Stimulated activated naive CD4-positive, alpha-beta T cell treated with Interleukin-2 at 50 U/mL for 16 hours (primary cell): ENCODE results near the gene NRXN2.

Experiments
- DNase-seq: peaks from one replicate; lab custom pipeline; 2025; lab: John Stamatoyannopoulos, UW

The NRXN2 gene

DNA sequence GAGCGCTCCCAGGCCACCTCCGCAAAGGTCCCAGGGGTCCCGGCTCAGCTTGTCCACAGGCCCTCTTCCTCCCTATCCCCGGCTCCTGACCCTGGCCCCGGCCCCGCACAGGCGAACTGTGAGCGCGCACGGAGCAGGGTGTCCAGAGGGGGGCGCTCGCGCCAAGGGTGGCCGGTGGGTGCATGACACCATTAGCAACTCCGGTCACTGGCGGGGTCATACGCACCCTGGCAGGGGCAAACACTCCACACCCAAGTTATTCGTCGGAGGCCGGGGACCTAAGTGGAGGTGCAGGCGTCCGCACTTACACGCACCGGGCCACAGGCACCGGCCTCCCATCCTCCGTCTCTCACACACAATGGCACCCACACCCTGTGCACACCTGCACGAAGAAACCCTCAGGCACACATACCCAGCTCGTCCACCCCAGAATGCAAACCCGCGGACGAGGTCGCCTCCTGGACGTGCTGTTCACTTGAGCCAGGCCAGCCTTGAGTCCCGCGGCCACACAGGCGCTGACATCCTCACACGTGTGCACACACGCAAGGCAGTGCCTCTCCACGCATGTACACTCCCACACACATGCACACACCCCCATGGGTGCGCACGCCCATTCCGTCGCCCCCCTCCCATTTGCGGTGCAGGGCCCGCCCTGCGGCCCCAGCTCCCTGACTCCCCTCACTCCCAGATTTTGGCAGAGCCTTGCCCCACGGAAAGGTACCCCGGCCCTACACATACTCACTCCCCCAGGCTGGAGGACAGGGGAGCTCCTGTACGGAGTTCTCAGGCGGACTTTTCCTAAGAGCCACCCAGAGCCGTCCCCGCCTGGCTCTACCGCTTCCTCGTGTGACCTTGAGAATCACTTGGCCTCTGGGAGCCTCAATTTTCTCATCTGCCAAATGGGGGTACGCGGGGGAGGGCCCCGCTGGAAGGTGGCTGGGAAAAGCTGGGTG, 20.9 kb upstream of the NRXN2 start, which contains the start of gene RASGRP2:
Gene RASGRP2 (minus strand): TSS at position 552 of the 953 bp plus-strand sequence. CDS start 1,276 bp downstream, outside the sequence.
- peak; percentile 69 for DNase-seq

DNA sequence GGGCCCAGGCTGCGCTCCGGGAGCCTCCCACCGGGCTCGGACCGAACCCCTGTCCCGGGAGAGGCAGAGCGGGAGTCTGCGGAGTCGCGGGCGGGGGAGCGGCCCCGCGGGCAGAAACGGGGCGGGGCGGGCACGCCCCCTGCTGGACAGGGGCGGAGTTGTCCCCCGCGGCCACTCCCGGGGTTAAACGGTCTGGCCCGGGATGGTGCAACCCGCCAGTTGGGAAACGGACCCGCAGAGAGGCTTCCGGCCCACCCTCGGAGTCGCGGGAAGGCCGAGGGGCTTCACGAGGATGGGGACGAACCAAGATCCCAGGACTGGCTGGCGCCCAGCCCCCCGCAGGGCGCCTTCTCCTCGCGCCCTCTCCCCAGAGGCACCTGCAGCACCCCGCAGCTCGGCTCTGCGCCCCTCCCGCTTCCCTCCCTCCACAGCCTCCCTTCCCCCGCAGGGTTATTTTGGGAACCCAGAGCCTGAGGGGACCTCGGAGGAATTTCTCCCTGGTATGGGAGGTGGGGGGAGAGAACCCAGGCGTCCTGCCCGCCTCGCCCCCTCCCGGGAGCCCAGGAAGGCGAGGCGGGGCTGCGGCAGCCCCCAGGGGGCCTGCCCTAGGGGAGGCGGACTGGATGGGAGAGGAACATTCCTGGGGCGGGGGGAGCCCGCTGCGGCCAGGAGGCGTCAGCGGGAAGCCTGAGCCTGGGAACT, 20.0 kb upstream of the NRXN2 start:
- DNase-seq: peak; percentile 60

DNA sequence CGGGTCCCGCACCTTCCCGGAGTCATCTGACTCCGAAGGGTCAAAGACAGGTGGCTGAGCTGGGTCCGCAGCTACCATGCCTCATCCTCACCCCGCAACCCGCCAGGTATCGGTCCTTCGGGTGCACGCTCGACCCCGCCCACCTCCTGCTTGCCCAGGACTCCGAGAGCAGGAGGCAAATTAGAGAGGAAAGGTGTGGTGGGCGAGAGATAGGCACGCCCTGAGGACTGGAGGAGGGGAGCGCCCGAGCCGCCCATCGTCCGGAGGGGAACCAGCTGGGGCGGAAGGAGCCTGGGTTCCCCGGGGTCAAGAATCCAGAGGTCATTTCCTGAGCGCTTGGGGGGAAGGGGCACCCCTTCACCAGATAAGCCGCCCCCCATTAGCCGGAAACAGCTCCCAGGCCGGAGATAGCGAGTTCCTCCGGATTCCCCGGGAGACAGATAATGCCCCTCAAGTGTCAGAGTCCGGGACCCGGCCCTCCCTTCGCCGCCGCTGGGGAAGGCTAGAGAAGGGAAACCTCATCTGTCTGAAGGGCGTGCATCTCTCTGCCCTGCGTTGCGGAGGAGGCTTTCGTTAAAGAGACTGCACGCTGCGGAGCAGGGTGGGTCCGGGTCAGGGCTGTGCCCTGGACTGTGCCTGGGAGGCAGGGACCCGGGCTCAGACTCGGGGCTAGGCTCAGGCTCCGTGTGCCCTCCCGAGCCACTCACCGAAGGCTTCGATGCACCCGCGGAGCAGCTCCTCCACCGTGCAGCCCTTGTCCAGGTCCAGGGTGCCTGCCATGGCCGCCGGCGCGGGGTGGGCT, 19.3 kb upstream of the NRXN2 start:
- peak; percentile 46 for DNase-seq

DNA sequence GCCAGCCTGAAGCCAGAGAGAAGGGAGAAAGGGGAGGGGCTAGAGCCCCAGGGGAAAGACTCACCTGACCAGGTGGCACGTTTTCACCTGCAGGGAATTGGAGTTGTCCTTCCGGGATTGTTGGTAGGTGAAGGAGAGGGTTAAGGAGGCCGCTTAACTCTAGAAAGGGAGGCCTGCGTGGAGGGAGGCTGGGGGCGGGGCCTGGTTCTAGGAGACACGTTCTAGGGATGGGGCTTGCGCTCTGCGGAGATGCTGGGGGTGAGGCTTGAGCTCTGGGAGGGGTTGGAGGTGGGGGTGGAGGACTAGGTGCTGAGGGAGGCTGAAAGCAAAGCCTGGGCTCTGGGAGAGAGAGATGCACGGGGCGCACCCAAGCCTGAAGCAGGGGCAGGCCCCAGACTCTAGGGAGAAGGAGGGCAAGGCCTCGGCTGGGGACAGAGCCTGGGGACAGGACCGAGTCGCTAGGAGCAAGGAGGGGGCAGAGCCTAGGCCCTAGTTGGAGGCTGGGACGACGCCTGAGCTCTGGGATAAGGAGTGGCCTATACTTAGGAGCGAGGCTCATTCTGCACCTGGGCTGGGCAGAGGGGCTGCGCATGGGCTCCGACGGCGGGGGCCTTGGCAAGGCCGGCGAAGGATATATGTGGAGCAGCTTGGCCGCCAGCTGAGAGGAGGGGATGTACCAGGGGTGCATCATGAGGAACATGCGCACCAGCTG, 18.5 kb upstream of the NRXN2 start:
- DNase-seq: no peak

DNA sequence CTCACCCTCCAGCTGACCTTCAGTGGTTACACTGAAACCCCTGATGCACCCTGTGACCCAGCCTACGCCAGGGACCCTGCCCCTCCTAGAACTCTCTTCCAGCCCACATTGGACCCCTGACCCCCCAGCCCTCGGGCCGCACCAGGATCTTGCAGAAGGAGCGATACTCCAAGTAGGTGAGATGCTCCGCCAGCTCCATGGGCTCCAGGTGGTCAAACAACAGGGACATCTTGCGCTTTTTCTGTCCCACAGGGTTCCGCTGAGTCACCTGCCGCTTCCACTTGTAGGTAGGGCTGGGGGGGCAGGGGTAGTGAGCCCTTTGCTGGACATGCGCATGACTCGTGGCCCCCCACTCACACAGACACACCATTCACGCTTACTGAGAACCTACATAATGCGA, 16.9 kb upstream of the NRXN2 start:
- DNase-seq: no peak

DNA sequence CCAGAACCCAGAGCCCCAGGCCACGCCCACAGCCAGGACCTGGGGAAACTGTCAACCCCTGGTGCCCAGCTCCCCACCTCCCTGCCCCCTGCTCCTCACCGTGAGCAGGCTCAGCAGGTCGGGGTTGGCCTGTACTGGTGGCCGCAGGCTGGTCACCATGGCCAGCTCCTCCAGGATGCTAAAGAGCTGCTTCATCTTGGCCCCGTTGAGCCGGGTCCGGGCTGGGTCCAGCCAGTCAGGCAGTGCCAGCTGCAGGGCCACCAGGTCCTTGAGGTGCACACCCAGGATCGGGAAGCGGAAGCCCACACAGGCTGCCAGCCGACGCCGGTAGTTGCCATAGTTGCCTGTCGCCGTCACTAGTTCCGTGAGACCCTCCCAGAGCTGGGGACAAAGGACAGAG, 13.7 kb upstream of the NRXN2 start:
- no peak for DNase-seq

DNA sequence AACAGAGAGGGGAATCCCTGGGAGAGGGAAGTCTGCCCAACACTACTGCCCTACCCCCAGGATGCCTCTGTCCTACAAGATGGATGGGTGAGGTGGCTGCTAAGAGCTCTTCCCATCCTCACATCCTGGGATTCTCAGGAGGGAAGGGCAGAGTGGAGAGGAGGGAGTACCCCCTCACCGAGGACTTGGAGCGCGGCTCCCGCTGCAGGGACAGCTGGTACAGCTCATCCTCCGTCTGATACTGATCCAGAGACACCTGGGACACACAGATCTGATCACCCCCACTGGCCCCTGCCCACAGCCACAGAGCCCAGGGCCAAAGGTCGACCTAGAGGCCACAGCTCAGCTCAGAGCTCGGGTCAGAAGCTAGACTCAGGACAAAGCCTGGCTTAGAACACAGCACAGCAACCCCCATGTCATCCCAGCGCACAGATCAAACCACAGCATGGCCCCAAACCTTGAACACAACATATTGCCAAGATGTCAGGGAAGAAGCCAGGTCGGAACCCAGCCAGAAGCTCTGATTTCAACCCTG, 12.8 kb upstream of the NRXN2 start:
- DNase-seq: no peak

DNA sequence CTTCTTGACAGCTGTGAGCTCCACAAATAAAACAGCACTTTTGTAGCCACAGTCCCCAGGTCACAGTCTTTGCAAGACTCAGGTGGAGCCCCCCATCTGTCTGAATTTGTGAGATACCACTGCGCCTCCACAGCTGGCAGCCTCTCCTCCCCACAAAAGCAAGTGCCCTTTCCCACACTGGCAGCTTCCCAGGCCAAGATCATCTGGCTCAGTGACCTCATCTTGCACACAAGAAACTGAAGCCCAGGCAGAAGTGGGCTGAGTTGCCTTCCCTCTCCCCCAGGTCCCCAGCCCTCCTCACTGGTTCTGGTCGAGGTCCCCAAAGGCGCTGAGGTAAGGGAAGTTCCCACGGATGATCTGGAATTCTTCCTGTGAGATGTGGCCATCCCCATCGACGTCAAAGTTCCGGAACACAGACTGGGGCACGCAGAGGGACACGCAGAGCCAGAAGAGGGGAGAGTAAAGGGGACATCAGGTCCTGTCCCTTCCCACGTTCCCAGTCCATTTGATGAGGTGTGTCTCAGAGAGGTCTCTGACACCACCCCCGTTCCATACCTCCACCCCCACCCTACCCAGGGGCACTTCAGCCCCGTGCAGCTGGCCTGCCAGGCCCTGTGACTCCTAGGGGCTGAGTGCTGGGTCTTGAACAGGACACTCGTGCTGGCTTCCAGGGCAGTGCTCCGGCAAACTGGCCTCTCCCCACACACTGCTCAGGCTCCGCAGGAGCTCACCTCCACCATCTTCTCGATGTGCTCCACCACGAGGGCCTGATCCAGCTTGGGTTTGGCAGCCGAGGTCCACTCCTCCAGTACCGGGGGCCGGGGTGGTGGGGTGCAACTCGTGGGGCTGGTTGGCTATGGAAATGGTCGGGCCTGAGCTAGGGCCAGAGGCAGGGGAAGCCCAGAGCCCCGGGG, 12.1 kb upstream of the NRXN2 start:
- DNase-seq: no peak

DNA sequence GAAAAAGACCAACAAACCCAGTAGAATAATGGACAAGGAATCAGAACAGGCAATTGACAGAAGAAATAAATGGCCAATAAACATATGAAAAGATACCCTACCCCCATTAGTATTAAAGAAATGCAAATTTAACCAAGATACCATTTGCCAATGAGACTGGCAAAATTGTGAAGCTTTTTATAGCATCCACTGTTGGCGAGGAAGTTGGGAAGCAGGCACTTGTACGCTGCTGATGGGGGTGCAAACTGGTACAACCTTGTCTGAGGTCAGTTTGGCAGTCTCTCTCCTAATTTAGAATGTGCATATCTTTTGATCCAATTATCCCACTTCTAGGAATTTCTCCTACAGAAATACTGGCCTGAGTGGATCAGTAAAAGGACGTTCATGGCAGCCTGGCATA, 8.6 kb upstream of the NRXN2 start:
- no peak for DNase-seq

DNA sequence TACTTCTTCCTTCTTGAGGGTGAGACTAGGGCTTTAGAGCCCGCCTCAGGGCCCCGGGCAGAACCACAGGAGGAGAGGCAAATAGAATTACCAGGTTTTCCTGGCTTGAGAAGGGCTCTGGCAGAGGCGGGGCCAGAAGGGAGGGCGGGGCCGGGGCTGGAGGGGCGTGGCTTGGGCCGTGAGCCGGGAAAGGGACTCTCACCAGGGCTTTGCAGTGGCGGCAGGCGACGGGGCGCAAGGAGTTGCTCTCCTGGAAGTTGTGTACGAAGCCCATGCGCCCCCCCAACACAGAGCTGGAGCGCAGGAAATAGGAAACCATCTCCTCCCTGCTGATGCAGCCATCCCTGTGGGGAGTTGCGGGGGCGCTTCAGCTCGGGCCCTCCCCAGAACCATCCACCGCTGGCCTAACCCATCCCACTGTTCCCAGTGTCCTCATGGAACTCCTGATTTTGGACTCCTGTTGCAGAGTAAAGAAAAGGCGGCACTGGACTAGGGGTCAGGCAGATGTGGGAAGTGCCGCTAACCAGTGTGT, 6.9 kb upstream of the NRXN2 start:
- no peak for DNase-seq

DNA sequence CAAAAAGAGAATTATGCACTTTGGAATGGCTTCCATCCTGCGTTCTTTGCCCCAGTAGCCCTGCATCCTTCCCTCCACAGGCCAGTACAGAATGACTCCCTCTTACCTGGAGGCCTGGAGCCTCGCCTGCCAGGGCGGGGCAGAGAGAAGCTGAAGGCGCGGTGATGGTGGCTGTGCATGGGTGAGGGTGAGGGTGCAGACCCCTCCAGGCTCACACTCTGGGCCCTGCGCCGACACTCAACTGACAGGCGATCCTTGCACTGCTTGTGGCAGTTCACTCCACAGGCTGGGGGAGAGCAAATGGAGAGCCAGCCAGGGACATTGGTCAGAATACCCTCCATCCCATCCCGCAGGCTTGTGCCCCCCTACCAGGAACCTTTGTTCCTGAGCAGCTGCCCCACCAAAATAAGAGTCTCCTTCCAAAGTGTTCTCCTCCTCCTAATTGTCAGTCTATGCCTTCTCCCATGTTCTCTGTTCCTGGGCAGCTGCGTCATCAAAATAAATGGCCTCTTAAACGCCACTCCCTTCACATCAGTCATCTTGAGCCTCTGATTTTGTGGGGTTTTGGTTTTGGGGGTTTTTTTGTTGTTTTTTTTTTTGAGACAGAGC, 5.9 kb upstream of the NRXN2 start:
- DNase-seq: no peak

DNA sequence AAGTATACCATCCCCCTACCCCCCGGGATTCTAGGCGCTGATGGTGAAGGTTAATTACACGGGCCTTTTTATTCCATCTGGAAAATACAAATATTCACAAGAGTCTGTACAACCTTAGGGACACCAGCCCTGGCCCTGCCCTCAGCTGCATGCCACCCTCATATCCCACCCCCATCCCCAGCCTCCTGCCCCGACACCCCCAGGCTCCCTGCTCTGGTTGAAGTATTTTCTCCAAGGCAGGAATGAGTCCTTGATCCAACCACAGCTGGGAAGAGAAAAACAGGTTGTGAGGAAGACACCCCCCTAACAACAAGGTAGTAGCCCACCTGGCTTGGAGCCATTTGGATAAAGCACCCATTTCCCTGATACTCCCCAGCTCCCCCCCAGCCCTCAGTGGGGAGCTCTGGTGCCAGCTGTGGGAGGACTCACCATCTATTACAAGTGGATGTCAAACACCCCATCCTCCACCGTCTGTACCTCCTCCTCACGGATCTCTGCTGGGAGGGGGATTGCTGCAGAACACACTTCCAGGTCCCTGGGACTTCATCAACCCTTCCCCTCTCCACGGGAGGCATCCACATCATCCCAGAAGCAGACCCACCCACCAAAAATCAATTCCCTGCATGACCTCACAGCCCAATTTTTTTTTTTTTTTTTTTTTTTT, 4.0 kb upstream of the NRXN2 start:
- no peak for DNase-seq

DNA sequence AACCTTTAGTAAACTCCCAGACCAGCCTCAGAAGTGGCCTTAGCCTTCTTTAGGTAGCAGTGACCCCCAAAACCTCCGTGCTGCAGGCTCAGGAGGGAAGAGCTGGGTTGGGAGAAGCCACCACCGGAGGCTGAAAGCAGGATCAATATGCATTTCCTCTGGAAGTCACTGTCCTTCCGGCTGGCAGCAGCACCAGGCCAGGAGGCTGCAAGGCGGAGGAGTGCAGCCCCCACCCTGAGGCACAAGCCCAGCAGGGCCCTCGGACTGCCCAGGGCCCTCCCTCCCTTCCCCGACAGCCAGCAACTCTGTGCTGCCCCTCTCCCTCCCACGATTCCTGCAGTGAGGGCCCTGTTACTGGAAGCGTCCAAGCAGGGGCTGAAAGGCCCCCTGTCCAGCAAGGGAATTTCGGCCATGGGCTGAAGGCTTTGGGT, 3.2 kb upstream of the NRXN2 start:
- no peak for DNase-seq

DNA sequence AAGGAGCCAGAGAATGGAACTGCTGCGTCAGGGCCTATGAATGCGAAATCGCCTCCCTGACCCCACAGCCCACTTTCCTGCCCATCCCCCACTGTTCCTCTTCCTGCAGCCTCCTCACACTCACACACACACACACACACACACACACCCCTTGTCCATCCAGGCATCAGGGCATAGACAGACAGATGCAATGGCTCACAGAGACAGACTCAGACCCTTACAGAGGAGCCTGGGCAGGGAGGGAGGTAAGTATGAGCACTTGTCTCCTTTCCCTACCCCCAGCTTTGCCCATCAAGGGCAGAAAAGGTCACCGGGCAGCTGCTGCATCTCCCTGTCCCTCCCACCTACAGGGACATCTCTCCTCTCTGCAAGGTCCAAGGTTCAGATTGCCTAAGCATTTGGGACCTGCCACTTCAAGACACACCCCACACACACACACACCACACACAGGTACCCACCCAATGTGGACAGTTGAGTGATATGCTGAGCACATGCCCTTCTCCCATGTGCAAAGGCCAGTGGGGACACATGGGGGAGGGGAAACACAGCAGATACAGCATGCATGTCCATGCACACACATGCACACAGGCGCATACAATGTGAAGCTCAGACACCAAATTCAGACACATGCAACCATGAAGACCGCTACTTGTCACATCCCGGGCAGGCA, 2.0 kb upstream of the NRXN2 start:
- DNase-seq: no peak

DNA sequence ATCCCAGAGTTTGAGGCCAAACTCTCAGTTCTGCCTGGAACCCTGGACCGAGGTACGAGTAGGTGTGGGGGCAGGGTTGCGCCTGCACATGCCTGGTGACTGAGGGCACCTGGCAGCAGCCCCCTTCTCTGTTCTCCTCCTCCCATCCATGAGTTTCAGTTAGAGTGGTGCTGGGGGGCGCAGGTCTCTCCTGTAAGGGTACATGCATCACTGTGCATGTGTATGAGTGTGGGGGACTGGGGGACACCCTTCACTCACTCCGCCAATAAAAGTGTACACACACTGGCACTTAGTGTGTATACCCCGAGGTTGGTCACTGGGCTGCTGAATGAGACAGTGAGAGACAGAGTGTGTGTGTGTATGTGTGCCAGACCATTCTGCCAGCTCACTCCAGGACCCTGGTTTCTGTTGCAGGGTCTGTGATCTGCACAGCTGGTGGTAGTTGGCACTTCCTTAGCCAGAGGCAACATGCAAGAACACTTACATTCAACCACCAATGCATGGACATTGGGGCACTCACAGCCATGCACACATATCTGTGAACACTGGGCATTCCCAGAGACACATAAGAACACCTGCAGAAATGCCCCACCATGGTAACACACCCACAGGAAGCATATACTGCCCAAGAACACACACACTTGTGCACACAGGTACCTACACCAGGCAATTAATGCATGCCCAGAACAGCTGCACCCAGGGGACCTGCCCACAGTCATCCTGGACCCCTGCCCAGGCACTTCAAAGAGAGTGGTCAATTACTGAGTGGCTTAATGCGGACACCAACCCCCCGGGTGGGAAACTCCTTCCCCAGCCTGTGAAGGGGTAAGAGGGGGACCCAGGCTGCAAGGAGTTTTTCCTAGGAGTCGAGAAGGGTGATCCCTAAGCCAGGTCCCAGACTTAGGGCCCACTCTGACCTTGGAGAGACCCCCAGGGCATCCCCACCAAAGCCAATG, 1.2 kb upstream of the NRXN2 start:
- DNase-seq: no peak

DNA sequence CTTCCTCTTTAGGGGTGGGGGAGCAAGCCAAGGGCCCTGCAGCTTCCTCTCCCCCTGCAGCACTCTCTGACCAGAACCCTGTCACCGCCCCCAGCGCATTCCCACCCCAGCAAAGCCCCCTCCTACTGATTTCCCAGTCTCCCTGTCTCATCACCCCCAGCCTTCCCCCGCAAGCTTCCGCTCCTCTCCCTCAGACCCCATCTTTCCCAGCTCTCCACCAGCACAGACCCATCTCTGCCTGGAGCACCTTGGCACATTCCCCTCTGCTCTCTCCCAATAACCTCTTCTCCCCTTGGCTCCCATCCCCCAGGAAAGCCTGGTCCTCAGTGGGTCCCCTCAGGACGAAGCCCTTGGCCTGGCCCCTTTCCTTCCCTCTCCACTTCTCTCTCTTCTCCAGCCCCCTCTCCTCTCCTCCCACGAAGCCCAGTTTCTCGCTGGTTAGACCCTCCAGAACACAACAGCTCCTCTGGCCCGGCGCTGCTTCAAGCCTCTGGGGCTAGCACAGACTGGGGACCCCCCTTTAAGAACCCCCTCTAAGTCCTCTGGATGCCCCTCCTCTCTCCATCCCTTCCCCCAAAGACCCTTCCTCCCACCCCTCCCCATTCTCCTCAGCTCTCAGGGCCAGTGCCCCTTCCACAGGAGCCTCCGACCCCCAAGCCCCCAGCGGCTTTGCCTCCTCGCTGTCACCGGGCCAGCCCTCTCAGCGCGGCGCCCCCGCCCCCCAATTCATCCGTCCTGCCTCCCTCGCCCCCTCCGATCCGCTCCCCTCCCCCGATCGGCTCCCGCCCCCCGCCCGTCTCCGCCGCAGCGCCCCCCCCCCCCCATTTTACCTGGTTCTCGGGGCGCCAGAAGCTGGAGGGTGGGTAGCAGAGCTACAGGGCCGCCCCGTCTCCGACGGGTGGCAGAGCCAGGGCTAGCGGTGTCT, 594 bp downstream of the NRXN2 start:
- DNase-seq: no peak
